KOPT-K1 (cell line): ENCODE data around the gene CCDC183.
"Not testable (repeated sequence)": the region's sequence is repeated elsewhere in the genome, so short reads cannot be mapped to it uniquely, and the experiment has no call there.

Experiments used
- H3K27ac ChIP-seq: fragments of 200-600 bp; sonication (generic); 2 replicates; pipeline ENCODE4 v1.5.1; 2016; ENCODE audit warnings: antibody characterized with exemption, mild to moderate bottlenecking, low read depth, low read length; ENCODE audit not compliant: poor library complexity, severe bottlenecking
- H3K36me3 ChIP-seq: fragments of 200-600 bp; sonication (generic); 2 replicates; pipeline ENCODE4 v1.5.1; 2017; ENCODE audit warnings: antibody characterized with exemption, mild to moderate bottlenecking, low read length, moderate library complexity; ENCODE audit not compliant: insufficient read depth
- H3K9me3 ChIP-seq: fragments of 200-600 bp; sonication (generic); 2 replicates; pipeline ENCODE4 v1.5.1; 2017; ENCODE audit warnings: antibody characterized with exemption, low read length, mild to moderate bottlenecking; ENCODE audit not compliant: insufficient read depth, poor library complexity, severe bottlenecking

Gene CCDC183

GRCh38 chr9:136799079-136799853 lies 3.1 kb downstream of the CCDC183 start:
- Histone ChIP-seq H3K36me3 (no peaks in the 10 kb centered on the region), H3K27ac (no peak overlapping the region), H3K9me3 (no peaks in the 10 kb centered on the region)

DNA sequence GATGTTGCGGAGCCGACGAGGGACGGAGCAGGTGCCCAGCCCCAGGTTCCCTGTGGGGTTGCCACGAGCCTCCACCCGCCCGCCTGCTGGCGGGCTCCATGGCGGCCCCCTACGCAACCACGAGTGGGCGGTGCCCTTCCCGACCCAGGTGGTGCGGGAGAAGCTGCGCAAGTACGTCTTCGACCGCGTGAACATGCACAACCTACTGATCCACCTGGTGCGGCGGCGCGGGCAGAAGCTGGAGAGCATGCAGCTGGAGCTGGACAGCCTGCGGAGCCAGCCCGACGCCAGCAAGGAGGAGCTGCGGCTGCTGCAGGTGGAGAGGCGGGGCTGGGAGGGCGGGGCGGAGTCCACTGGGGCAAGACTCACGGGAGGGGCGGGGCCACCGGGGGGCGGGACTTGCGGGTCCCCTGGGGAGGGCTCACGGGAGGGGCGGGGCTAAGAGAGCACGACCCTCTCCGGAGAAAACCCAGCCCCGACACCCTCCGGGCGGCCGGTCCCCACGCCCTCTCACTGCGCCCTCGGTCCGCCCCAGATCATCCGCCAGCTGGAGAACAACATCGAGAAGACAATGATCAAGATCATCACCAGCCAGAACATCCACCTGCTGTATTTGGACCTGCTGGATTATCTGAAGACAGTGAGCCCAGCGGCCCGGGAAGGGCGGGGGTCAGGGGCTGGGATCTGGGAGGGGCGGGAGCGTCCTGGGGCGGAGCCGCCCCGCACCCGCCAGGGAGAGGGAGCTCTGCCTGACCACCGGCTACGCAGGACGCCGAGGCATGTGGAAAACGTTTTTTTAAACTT lies 3.9 kb downstream of the CCDC183 start:
- Histone ChIP-seq H3K27ac (no peak overlapping the region), H3K9me3 (no peaks in the 10 kb centered on the region), H3K36me3 (no peaks in the 10 kb centered on the region)

- no peaks in the 10 kb centered on the region; the same call in 1 of the 2 replicates for H3K36me3 ChIP-seq
- no peak overlapping the region for H3K27ac ChIP-seq
- H3K9me3 ChIP-seq = no peaks in the 10 kb centered on the region
Observed at GRCh38 chr9:136802321-136802720, 6.2 kb downstream of the CCDC183 start.

DNA sequence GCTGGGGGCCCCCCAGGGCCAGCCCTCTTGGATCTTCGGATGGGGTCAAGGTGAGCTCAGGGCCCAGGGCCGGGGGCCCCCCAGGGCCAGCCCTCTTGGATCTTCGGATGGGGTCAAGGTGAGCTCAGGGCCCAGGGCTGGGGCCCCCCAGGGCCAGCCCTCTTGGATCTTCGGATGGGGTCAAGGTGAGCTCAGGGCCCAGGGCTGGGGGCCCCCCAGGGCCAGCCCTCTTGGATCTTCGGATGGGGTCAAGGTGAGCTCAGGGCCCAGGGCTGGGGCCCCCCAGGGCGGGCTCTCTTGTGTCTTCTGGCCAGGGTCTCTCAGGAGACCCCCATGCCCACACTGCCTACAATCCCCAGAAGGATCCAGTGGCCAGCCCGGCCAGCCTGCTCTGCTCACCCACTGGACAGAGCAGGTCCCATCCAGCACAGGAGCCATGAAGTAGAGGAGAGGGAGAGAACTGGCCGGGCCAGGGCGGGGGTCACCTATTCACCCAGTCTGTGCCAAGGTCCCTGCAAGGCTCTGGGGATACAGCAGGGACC lies 6.9 kb downstream of the CCDC183 start:
- not testable (repeated sequence) for H3K36me3 ChIP-seq, H3K9me3 ChIP-seq, H3K27ac ChIP-seq

DNA sequence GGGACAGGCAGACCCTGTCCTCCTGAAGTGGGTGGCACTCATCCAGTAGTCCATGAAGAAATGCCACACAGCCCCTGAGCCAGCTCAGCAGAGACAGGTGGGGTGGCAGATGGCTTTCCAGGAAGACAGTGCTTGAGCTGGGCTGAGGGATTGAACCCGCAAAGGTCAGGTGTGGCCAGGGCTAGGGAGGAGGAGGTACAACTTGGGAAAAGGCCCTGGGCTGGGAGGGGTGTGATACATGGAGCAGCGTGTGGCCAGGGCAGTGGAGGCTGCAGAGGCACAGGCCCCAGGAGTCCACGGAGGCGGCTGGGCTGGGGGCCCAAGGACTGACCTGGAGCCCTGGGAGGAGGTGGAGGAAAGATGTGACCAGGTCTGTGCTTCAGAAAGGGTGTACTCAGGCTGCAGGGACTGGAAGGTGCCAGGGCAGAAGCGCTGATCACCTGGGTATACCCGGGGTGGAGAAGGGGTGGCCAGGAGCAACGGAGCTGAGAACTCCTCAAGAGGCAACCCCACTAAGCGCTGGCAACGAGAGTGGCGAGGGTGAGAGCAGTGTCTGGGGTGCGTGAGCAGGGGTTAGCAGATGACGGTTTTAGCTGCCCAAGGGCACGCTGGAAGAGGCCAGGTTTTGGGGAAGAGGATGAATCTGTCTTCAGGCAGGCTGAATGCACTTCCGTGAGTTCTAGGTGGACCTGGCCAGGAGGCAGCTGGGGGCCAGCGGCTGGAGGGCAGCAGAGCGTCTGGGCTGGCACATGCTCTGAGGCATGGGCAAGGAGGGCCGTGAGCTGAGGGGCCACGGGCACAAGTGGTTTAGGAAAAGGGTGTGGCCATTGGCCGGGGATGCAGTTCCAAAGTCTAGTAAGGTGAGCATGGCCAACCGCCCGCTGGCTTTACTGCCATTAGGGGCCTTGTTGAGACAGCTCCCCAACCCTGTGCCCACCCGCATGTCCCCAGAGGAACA lies 7.7 kb downstream of the CCDC183 start:
- Histone ChIP-seq H3K27ac (no peak overlapping the region), H3K36me3 (no peaks in the 10 kb centered on the region; the same call in 1 of the 2 replicates), H3K9me3 (no peaks in the 10 kb centered on the region)

GRCh38 chr9:136804509-136805206 lies 8.5 kb downstream of the CCDC183 start:
- H3K36me3 ChIP-seq = peaks cover under 1% of the 10 kb centered on the region; the same call in 1 of the 2 replicates
- H3K27ac ChIP-seq = no peak overlapping the region
- H3K9me3 ChIP-seq = no peaks in the 10 kb centered on the region

GRCh38 chr9:136805207-136805740 lies 9.1 kb downstream of the CCDC183 start:
- Histone ChIP-seq H3K36me3 (peaks cover 6% of the 10 kb centered on the region; the same call in 1 of the 2 replicates), H3K9me3 (no peaks in the 10 kb centered on the region), H3K27ac (no peak overlapping the region)

GRCh38 chr9:136806067-136806466 lies 9.9 kb downstream of the CCDC183 start:
- peaks cover 14% of the 10 kb centered on the region; the same call in 1 of the 2 replicates for H3K36me3 ChIP-seq
- H3K27ac ChIP-seq = no peak overlapping the region
- H3K9me3 ChIP-seq = no peaks in the 10 kb centered on the region

- Histone ChIP-seq H3K36me3 (peaks cover 21% of the 10 kb centered on the region; the same call in 1 of the 2 replicates), H3K9me3 (no peaks in the 10 kb centered on the region), H3K27ac (peak overlapping the region; percentile 84)
Observed at GRCh38 chr9:136806631-136807201, 10.6 kb downstream of the CCDC183 start.

GRCh38 chr9:136807281-136808074 lies 11.3 kb downstream of the CCDC183 start, which contains the start of gene RABL6:
TSS of gene RABL6 (plus strand) at chr9:136807948. CDS start at chr9:136808197, 249 bp downstream.
- Histone ChIP-seq H3K9me3 (no peaks in the 10 kb centered on the region), H3K36me3 (peaks cover 27% of the 10 kb centered on the region; the same call in 1 of the 2 replicates), H3K27ac (peak within 1 kb of the TSS; percentile 84)

DNA sequence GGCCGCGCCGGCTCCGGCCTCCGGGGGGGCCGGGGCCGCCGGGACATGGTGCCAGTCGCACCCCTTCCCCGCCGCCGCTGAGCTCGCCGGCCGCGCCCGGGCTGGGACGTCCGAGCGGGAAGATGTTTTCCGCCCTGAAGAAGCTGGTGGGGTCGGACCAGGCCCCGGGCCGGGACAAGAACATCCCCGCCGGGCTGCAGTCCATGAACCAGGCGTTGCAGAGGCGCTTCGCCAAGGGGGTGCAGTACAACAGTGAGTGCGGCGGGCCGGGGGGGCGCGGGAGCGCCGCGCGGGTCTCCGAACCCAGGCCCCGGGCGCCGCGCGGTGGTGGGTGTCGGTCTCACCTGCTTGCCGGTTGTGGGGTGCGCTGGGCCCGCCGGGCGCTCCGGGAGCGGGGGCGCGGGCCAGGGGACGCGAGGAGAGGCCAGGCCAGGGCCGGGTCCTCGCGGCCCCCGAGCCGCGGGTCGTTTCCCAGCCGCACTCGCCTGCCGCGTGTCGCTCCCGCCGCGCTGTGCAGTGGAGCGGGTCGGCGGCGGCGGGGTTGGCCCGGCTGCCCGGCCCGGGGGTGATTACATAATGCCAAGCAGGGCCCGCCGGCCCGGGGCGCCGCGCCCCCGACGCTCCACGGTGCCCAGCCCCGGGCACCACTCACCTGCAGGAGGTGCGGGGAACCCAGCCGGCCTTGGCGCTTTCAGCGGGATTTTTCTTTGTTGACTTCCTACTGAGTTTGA lies 12.1 kb downstream of the CCDC183 start:
- Histone ChIP-seq H3K9me3 (no peaks in the 10 kb centered on the region), H3K36me3 (peaks cover 34% of the 10 kb centered on the region), H3K27ac (peak overlapping the region; percentile 84)

GRCh38 chr9:136808806-136809158 lies 12.6 kb downstream of the CCDC183 start:
- H3K27ac ChIP-seq = peak overlapping the region; percentile 84

More at GRCh38 chr9:136808806-136809158, 12.6 kb downstream of the CCDC183 start:
- Histone ChIP-seq H3K36me3 (peaks cover 40% of the 10 kb centered on the region), H3K9me3 (no peaks in the 10 kb centered on the region)
